IPS-18a (cell line): Measurements from ENCODE around the gene TUBB2B.

Experiments used
- H3K27ac ChIP-seq: one replicate; pipeline ENCODE4 v1.5.1; 2013; ENCODE audit warnings: low read length
- H3K27me3 ChIP-seq: one replicate; pipeline ENCODE4 v1.6.1; 2013; ENCODE audit warnings: mild to moderate bottlenecking, low read length; ENCODE audit not compliant: control insufficient read depth, insufficient read depth
- H3K36me3 ChIP-seq: one replicate; pipeline ENCODE4 v1.6.1; 2013; ENCODE audit warnings: low read depth, low read length; ENCODE audit not compliant: control insufficient read depth
- H3K4me1 ChIP-seq: one replicate; pipeline ENCODE4 v1.6.1; 2013; ENCODE audit warnings: low read depth, low read length; ENCODE audit not compliant: control insufficient read depth
- H3K4me3 ChIP-seq: one replicate; pipeline ENCODE4 v1.5.1; 2013; ENCODE audit warnings: low read length
- H3K9ac ChIP-seq: one replicate; pipeline ENCODE4 v1.6.1; 2013; ENCODE audit warnings: mild to moderate bottlenecking, low read length, moderate library complexity
- H3K9me3 ChIP-seq: one replicate; pipeline ENCODE4 v1.6.1; 2013; ENCODE audit warnings: low read depth, low read length; ENCODE audit not compliant: control insufficient read depth

Gene TUBB2B

GRCh38 chr6:3227363-3228045 lies at the start of gene TUBB2B:
TSS of gene TUBB2B (minus strand) at chr6:3227653. CDS start at chr6:3227543, 110 bp downstream.
- peak within 1 kb of the TSS; percentile 92 for H3K9ac ChIP-seq
- no peaks in the 10 kb centered on the region for H3K9me3 ChIP-seq
- H3K27me3 ChIP-seq: peaks cover 28% of the 10 kb centered on the region
- peak within 1 kb of the TSS; percentile 97 for H3K4me3 ChIP-seq
- H3K4me1 ChIP-seq: peaks cover 23% of the 10 kb centered on the region
- peaks cover 22% of the 10 kb centered on the region for H3K36me3 ChIP-seq
- H3K27ac ChIP-seq: peak within 1 kb of the TSS; percentile 69

- Histone ChIP-seq H3K9me3 (no peaks in the 10 kb centered on the region), H3K4me3 (no peak overlapping the region), H3K27me3 (no peaks in the 10 kb centered on the region), H3K36me3 (no peaks in the 10 kb centered on the region), H3K9ac (no peak overlapping the region), H3K4me1 (peaks cover 8% of the 10 kb centered on the region), H3K27ac (no peak overlapping the region)
Measured at GRCh38 chr6:3277251-3277650, 49.8 kb upstream of the TUBB2B start.

- H3K27me3 ChIP-seq: no peaks in the 10 kb centered on the region
- H3K9me3 ChIP-seq: no peaks in the 10 kb centered on the region
- no peak overlapping the region for H3K4me3 ChIP-seq
- peaks cover 7% of the 10 kb centered on the region for H3K36me3 ChIP-seq
- H3K4me1 ChIP-seq: no peaks in the 10 kb centered on the region
- H3K9ac ChIP-seq: no peak overlapping the region
- no peak overlapping the region for H3K27ac ChIP-seq
Measured at GRCh38 chr6:3276174-3277167, 49.0 kb upstream of the TUBB2B start.

GRCh38 chr6:3273707-3274521 lies 46.5 kb upstream of the TUBB2B start:
- Histone ChIP-seq H3K9me3 (no peaks in the 10 kb centered on the region), H3K4me3 (no peak overlapping the region), H3K27me3 (no peaks in the 10 kb centered on the region), H3K4me1 (no peaks in the 10 kb centered on the region), H3K27ac (no peak overlapping the region), H3K36me3 (peaks cover 27% of the 10 kb centered on the region), H3K9ac (no peak overlapping the region)

GRCh38 chr6:3272911-3273547 lies 45.6 kb upstream of the TUBB2B start:
- H3K9me3 ChIP-seq: no peaks in the 10 kb centered on the region
- H3K36me3 ChIP-seq: peaks cover 34% of the 10 kb centered on the region
- H3K27me3 ChIP-seq: no peaks in the 10 kb centered on the region
- H3K4me1 ChIP-seq: no peaks in the 10 kb centered on the region
- H3K9ac ChIP-seq: no peak overlapping the region
- no peak overlapping the region for H3K4me3 ChIP-seq
- no peak overlapping the region for H3K27ac ChIP-seq

- H3K36me3 ChIP-seq: peaks cover 39% of the 10 kb centered on the region
- no peaks in the 10 kb centered on the region for H3K9me3 ChIP-seq
- H3K27ac ChIP-seq: no peak overlapping the region
- H3K27me3 ChIP-seq: no peaks in the 10 kb centered on the region
- no peaks in the 10 kb centered on the region for H3K4me1 ChIP-seq
- no peak overlapping the region for H3K4me3 ChIP-seq
- H3K9ac ChIP-seq: no peak overlapping the region
Measured at GRCh38 chr6:3271756-3272155, 44.3 kb upstream of the TUBB2B start.

GRCh38 chr6:3270258-3270657 lies 42.8 kb upstream of the TUBB2B start:
- no peak overlapping the region for H3K27ac ChIP-seq
- H3K9ac ChIP-seq: no peak overlapping the region
- H3K9me3 ChIP-seq: no peaks in the 10 kb centered on the region
- H3K4me1 ChIP-seq: no peaks in the 10 kb centered on the region
- peaks cover 39% of the 10 kb centered on the region for H3K36me3 ChIP-seq
- no peaks in the 10 kb centered on the region for H3K27me3 ChIP-seq
- no peak overlapping the region for H3K4me3 ChIP-seq

GRCh38 chr6:3269281-3269975 lies 42.0 kb upstream of the TUBB2B start:
- no peak overlapping the region for H3K27ac ChIP-seq
- no peaks in the 10 kb centered on the region for H3K4me1 ChIP-seq
- H3K27me3 ChIP-seq: no peaks in the 10 kb centered on the region
- H3K9ac ChIP-seq: no peak overlapping the region
- H3K4me3 ChIP-seq: no peak overlapping the region
- H3K36me3 ChIP-seq: peaks cover 47% of the 10 kb centered on the region
- no peaks in the 10 kb centered on the region for H3K9me3 ChIP-seq

- H3K27me3 ChIP-seq: no peaks in the 10 kb centered on the region
- H3K9me3 ChIP-seq: no peaks in the 10 kb centered on the region
- no peaks in the 10 kb centered on the region for H3K4me1 ChIP-seq
- H3K9ac ChIP-seq: no peak overlapping the region
- no peak overlapping the region for H3K27ac ChIP-seq
- no peak overlapping the region for H3K4me3 ChIP-seq
- H3K36me3 ChIP-seq: peaks cover 55% of the 10 kb centered on the region
Measured at GRCh38 chr6:3268680-3269079, 41.2 kb upstream of the TUBB2B start.

GRCh38 chr6:3267162-3267561 lies 39.7 kb upstream of the TUBB2B start:
- H3K36me3 ChIP-seq: peaks cover 56% of the 10 kb centered on the region
- no peak overlapping the region for H3K4me3 ChIP-seq

More at GRCh38 chr6:3267162-3267561, 39.7 kb upstream of the TUBB2B start:
- H3K27ac ChIP-seq: no peak overlapping the region
- no peaks in the 10 kb centered on the region for H3K4me1 ChIP-seq
- H3K27me3 ChIP-seq: no peaks in the 10 kb centered on the region
- H3K9me3 ChIP-seq: no peaks in the 10 kb centered on the region
- no peak overlapping the region for H3K9ac ChIP-seq
